ENCODE data around the gene NOP58. TPM values are rescaled to one million over a fixed set of nuclear protein-coding genes. Genes with fewer than 3 reads are reported as not detected.

Gene NOP58
- total and polyA plus RNA-seq, 2 donors (not counting 1 experiment from before 2014, with no cell fraction given) = 58.2 to 138 TPM

DNA sequence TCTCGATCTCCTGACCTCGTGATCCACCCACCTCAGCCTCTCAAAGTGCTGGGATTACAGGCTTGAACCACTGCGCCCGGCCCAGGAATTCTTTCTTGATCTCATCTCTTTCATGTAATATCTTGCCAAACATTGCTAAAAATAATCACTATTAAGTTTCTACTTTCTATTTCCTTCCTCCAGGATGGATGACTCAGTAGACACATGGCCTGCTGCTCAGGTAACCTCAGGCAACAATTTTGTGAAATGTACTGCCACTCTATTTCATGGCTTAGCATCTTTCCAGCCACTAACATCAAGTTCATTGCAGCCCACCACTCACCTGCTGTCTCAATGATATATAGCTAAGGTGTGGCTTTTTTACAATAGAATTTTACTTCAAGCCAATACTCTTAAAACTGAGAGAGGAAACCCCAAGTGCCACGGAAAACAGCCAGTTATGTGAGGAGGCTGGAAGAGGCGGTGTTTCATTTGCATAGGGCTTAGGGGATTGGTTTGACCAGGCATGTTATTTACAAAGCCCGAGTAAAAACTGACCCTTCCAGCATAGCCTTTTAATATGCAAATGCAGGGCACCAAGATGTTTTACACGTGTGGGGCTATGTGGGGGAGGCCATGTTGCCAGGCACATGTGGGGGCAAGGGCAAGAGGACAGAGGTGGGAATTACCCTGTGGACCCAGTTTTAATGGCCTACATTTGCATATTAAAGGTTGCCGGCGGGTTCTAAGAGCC lies 15.9 kb upstream of the NOP58 start:
- Mint-ChIP-seq H3K4me1 (no peaks in the 10 kb centered on the region), H3K27me3 (peaks cover 9% of the 10 kb centered on the region), H3K4me3 (no peak overlapping the region), H3K27ac (no peak overlapping the region), H3K9me3 (ENCODE audit: insufficient read depth) (no peaks in the 10 kb centered on the region)
- Histone ChIP-seq H3K27ac (ENCODE audit: low read length in 2 of 2) (no peak overlapping the region), H3K27me3 (replicated peaks in 1 of 4; ENCODE audit: control extremely low read depth in 1 of 4, control insufficient read depth in 3 of 4, insufficient read depth in 4 of 4, low read length in 3 of 4) (no peaks in the 10 kb centered on the region), H3K9me3 (ENCODE audit: control extremely low read depth in 1 of 3, control insufficient read depth in 2 of 3, insufficient read depth in 1 of 3, low read length in 2 of 3) (peaks cover 0 to 2% (median 0%) of the 10 kb centered on the region in 3 donors), H3K4me2 (replicated peaks; ENCODE audit: low read depth, low read length, poor library complexity, severe bottlenecking) (no peak overlapping the region), H4K20me1 (ENCODE audit: control insufficient read depth, insufficient read depth, low read length, poor library complexity, severe bottlenecking) (no peaks in the 10 kb centered on the region), H3K9ac (ENCODE audit: low read length) (no peak overlapping the region), H3K4me3 (ENCODE audit: control extremely low read depth in 1 of 5, extremely low read depth in 1 of 5, insufficient read depth in 1 of 5, low read depth in 2 of 5, low read length in 4 of 5) (no peak overlapping the region), H3K36me3 (replicated peaks in 1 of 2; ENCODE audit: control extremely low read depth in 1 of 2, control insufficient read depth in 1 of 2, extremely low read depth in 1 of 2, insufficient read depth in 2 of 2, low read length in 1 of 2) (no peaks in the 10 kb centered on the region), H3K4me1 (ENCODE audit: control insufficient read depth in 2 of 2, insufficient read depth in 2 of 2, low read length in 2 of 2) (no peaks in the 10 kb centered on the region), H2AFZ (ENCODE audit: insufficient read depth, low read depth, low read length, poor library complexity, severe bottlenecking) (no peak overlapping the region), H3K79me2 (ENCODE audit: control insufficient read depth, insufficient read depth, low read length) (no peaks in the 10 kb centered on the region)
- no peak for TF ChIP-seq EZH2 (IDR thresholded peaks at IDR 0.05; ENCODE audit: borderline replicate concordance, insufficient read depth, low read depth, low read length, poor library complexity, severe bottlenecking)
- TF ChIP-seq, protein P1, sequence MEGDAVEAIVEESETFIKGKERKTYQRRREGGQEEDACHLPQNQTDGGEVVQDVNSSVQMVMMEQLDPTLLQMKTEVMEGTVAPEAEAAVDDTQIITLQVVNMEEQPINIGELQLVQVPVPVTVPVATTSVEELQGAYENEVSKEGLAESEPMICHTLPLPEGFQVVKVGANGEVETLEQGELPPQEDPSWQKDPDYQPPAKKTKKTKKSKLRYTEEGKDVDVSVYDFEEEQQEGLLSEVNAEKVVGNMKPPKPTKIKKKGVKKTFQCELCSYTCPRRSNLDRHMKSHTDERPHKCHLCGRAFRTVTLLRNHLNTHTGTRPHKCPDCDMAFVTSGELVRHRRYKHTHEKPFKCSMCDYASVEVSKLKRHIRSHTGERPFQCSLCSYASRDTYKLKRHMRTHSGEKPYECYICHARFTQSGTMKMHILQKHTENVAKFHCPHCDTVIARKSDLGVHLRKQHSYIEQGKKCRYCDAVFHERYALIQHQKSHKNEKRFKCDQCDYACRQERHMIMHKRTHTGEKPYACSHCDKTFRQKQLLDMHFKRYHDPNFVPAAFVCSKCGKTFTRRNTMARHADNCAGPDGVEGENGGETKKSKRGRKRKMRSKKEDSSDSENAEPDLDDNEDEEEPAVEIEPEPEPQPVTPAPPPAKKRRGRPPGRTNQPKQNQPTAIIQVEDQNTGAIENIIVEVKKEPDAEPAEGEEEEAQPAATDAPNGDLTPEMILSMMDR (IDR thresholded peaks at IDR 0.05) = no peak
- POLR2A ChIA-PET = no interaction called here
- intact Hi-C loops (cut with micrococcal nuclease) = no loop called here
- DNase-seq = no peak
- ATAC-seq (ENCODE audit: low read depth) = no peak
- WGBS (ENCODE audit: insufficient coverage) = 75% methylated on average over 8 of the region's 10 CpGs
- CTCF ChIA-PET = no interaction called here

DNA sequence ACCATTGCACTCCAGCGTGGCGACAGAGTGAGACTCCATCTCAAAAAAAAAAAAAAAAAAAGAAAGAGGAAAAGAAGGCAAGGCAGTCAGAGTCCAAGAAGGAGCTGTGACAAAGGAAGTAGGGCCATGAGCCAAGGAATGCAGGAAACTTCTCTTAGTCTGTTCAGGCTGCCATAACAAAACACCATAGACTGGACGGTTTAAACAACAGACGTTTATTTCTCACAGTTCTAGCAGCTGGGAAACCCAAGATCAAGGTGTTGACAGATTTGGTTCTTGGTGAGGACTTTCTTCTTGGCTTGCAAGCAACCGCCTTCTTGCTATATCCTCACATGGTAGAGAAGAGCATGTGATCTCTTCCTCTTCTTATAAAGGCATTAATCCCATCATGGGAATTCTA lies 14.1 kb upstream of the NOP58 start:
- H3K4me1 ChIP-seq (ENCODE audit: control insufficient read depth in 2 of 2, insufficient read depth in 2 of 2, low read length in 2 of 2) = no peaks in the 10 kb centered on the region
- POLR2A ChIA-PET = no interaction called here
- Mint-ChIP-seq H3K4me1 (no peaks in the 10 kb centered on the region), H3K4me3 (no peak overlapping the region), H3K9me3 (ENCODE audit: insufficient read depth) (no peaks in the 10 kb centered on the region), H3K27ac (no peak overlapping the region), H3K27me3 (peaks cover 6% of the 10 kb centered on the region)
- intact Hi-C loops (cut with micrococcal nuclease) = no loop called here
- H3K9me3 ChIP-seq (ENCODE audit: control extremely low read depth in 1 of 3, control insufficient read depth in 2 of 3, insufficient read depth in 1 of 3, low read length in 2 of 3) = peaks cover 0 to 2% (median 0%) of the 10 kb centered on the region in 3 donors
- no peaks in the 10 kb centered on the region for H3K27me3 ChIP-seq (replicated peaks in 1 of 4; ENCODE audit: control extremely low read depth in 1 of 4, control insufficient read depth in 3 of 4, insufficient read depth in 4 of 4, low read length in 3 of 4)
- ATAC-seq (ENCODE audit: low read depth) (no peak), DNase-seq (no peak)
- CTCF ChIA-PET = no interaction called here
- WGBS (ENCODE audit: insufficient coverage) = no CpG with 5 or more reads among the region's 5 CpGs
- no peak overlapping the region for H3K27ac ChIP-seq (ENCODE audit: low read length in 2 of 2)
- TF ChIP-seq, protein P1 (IDR thresholded peaks at IDR 0.05) = no peak
- no peak for TF ChIP-seq EZH2 (IDR thresholded peaks at IDR 0.05; ENCODE audit: borderline replicate concordance, insufficient read depth, low read depth, low read length, poor library complexity, severe bottlenecking)
- no peak overlapping the region for H3K4me3 ChIP-seq (ENCODE audit: control extremely low read depth in 1 of 5, extremely low read depth in 1 of 5, insufficient read depth in 1 of 5, low read depth in 2 of 5, low read length in 4 of 5)
- no peaks in the 10 kb centered on the region for H3K36me3 ChIP-seq (replicated peaks in 1 of 2; ENCODE audit: control extremely low read depth in 1 of 2, control insufficient read depth in 1 of 2, extremely low read depth in 1 of 2, insufficient read depth in 2 of 2, low read length in 1 of 2)
- no peaks in the 10 kb centered on the region for H4K20me1 ChIP-seq (ENCODE audit: control insufficient read depth, insufficient read depth, low read length, poor library complexity, severe bottlenecking)
- no peak overlapping the region for H2AFZ ChIP-seq (ENCODE audit: insufficient read depth, low read depth, low read length, poor library complexity, severe bottlenecking)
- no peaks in the 10 kb centered on the region for H3K79me2 ChIP-seq (ENCODE audit: control insufficient read depth, insufficient read depth, low read length)
- H3K4me2 ChIP-seq (replicated peaks; ENCODE audit: low read depth, low read length, poor library complexity, severe bottlenecking) = no peak overlapping the region
- no peak overlapping the region for H3K9ac ChIP-seq (ENCODE audit: low read length)

Measured in B cell (primary cell).